Activated naive CD4-positive, alpha-beta T cell treated with anti-CD3 and anti-CD28 coated beads, Interleukin-2, amount 10 ng/mL, durations not matched to agents 7 days and 5 days (primary cell): ENCODE data around the gene AMY2A.
"Not testable (repeated sequence)": the region's sequence is repeated elsewhere in the genome, so short reads cannot be mapped to it uniquely, and the experiment has no call there.

Experiments used
- CTCF ChIA-PET: fragments of 350-600 bp; sonication (Branson Sonifier 250); formaldehyde crosslinking; loops from one replicate; lab custom pipeline; 2021; ENCODE audit warnings: antibody characterized with exemption; lab: Charles Lee
- DNase-seq: peaks from one replicate; pipeline ENCODE4 v3.0.0-alpha.2; 2020
- H3K27ac Mint-ChIP-seq: one replicate; pipeline ENCODE4 v1.8.0; 2021; ENCODE audit warnings: mild to moderate bottlenecking, moderate library complexity, mixed read lengths
- H3K27me3 Mint-ChIP-seq: one replicate; pipeline ENCODE4 v1.8.0; 2021; ENCODE audit warnings: mild to moderate bottlenecking, mixed read lengths
- H3K36me3 Mint-ChIP-seq: one replicate; pipeline ENCODE4 v1.8.0; 2021; ENCODE audit warnings: mixed read lengths
- H3K4me1 Mint-ChIP-seq: one replicate; pipeline ENCODE4 v1.8.0; 2021; ENCODE audit warnings: mixed read lengths
- H3K4me3 Mint-ChIP-seq: one replicate; pipeline ENCODE4 v1.8.0; 2021; ENCODE audit warnings: mild to moderate bottlenecking, moderate library complexity, mixed read lengths
- H3K9me3 Mint-ChIP-seq: one replicate; pipeline ENCODE4 v1.8.0; 2021; ENCODE audit warnings: mixed read lengths

AMY2A gene

DNA sequence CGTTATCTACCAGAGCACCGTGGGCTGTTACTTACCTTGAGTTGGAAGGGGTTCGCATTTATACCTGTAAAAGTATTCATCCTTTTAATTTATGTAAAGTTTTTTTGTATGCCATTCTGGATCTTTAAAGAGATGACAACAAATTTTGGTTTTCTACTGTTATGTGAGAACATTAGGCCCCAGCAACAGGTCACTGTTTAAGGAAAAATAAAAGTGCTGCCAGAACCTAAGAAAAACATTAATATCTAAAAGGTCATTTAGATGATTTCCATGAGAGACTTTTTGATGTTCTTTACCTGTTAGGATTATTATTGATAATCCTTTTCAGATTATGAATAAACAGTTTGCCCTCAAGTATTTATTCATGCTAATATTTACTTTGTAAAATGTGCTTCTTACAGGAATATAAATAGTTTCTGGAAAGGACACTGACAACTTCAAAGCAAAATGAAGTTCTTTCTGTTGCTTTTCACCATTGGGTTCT is at the start of gene AMY2A:
AMY2A (plus strand) TSS at position 434 of the 484 bp plus-strand sequence; CDS start at position 448, 14 bp downstream.
- H3K9me3 Mint-ChIP-seq, H3K27me3 Mint-ChIP-seq, H3K27ac Mint-ChIP-seq, H3K4me3 Mint-ChIP-seq, H3K4me1 Mint-ChIP-seq, CTCF ChIA-PET, DNase-seq, H3K36me3 Mint-ChIP-seq: not testable (repeated sequence)

DNA sequence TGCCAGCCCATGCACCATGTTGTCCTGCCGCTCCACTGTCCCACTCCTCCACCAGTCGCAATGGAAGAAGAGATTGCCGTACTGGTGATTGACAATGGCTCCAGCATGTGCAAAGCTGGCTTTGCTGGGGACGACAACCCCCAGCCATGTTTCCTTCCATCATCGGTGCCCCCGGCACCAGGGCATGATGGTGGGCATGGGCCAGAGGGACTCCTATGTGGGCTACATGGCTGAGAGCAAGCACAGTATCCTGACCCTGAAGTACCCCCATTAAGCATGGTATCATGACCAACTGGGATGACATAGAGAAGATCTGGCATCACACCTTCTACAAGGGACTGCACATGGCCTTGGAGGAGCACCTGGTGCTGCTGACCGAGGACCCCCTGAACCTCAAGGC is 47.7 kb upstream of the AMY2A start:
- DNase-seq, result no peak
- Mint-ChIP-seq H3K4me1 (no peaks in the 10 kb centered on the region), H3K4me3 (no peak overlapping the region), H3K9me3 (no peaks in the 10 kb centered on the region), H3K36me3 (no peaks in the 10 kb centered on the region), H3K27me3 (no peaks in the 10 kb centered on the region), H3K27ac (no peak overlapping the region)
- CTCF ChIA-PET, result no interaction called here

DNA sequence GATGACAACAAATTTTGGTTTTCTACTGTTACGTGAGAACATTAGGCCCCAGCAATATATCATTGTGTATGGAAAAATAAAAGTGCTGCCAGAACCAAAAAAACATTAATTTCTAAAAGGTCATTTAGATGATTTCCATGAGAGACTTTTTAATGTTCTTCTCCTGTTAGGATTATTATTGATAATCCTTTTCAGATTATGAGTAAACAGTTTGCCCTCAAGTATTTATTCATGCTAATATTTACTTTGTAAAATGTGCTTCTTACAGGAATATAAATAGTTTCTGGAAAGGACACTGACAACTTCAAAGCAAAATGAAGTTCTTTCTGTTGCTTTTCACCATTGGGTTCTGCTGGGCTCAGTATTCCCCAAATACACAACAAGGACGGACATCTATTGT is 45.9 kb upstream of the AMY2A start, which contains the start of gene AMY2B:
AMY2B (plus strand) TSS at position 301 of the 400 bp plus-strand sequence; CDS start at position 315, 14 bp downstream.
- H3K27ac Mint-ChIP-seq, H3K27me3 Mint-ChIP-seq, H3K36me3 Mint-ChIP-seq: not testable (repeated sequence)

DNA sequence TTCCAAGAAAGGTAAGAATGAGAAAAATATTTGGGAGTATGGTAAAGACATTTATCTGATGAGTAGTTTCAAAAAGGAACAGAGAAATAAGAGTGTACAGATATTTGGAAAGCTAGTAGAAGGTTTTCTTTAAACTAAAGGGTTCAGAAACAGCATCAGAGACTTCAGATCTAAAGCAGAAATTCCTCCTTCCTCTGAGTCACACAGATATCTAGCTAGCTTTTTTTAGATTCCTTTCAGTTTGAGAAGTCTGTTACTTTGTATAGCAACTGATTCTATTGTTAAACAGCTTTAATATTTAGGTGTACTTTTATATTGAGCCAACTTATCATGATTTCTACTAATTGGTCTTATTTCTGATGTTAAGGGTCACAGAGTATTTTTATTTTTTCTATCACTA is 41.2 kb upstream of the AMY2A start:
- no peaks in the 10 kb centered on the region for H3K9me3 Mint-ChIP-seq
- no peaks in the 10 kb centered on the region for H3K27me3 Mint-ChIP-seq
- no peaks in the 10 kb centered on the region for H3K36me3 Mint-ChIP-seq
- DNase-seq, result no peak
- no peaks in the 10 kb centered on the region for H3K4me1 Mint-ChIP-seq
- CTCF ChIA-PET, result no interaction called here
- no peak overlapping the region for H3K27ac Mint-ChIP-seq
- no peak overlapping the region for H3K4me3 Mint-ChIP-seq

More for the DNA sequence above, 45.9 kb upstream of the AMY2A start, which contains the start of gene AMY2B:
- CTCF ChIA-PET, DNase-seq, H3K4me1 Mint-ChIP-seq, H3K9me3 Mint-ChIP-seq, H3K4me3 Mint-ChIP-seq: not testable (repeated sequence)

DNA sequence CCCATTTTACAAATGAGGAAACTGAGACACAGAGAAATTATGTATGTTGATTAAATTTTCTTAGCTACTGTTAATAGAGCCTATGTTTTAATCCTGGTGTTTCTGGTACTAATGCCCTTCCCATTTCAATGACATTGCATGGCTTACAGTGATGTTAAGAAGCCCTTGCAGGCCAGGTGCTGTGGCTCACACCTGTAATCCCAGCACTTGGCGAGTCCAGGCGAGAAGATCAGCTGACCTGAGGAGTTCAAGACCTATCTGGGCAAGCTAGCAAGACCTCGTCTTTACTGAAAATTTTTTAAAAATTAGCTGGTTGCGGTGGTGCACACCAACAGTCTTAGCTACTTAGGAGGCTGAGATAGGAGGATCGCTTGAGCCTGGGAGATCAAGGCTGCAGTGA is 40.4 kb upstream of the AMY2A start:
- H3K36me3 Mint-ChIP-seq, DNase-seq, H3K4me3 Mint-ChIP-seq, CTCF ChIA-PET, H3K4me1 Mint-ChIP-seq, H3K9me3 Mint-ChIP-seq, H3K27ac Mint-ChIP-seq, H3K27me3 Mint-ChIP-seq: not testable (repeated sequence)

DNA sequence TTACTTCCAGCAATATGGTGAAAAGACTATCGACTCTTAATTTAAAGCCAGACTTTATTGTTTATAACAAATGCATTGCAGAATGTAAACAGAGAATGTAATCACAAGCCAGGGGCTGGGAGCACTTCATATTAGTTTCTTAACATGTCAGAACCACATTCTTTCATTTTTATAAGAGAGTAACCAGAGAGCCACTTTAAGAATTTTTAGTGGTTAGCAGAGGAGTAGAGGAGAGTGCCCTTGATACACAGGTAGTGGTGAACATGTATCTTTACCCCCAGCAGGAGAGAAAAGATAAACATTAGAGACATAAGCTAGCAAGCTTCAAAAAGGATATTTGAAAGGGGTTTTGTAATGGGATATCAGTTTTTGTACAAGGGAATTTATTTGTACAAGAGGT is 34.8 kb upstream of the AMY2A start:
- Mint-ChIP-seq H3K4me3 (no peak overlapping the region), H3K9me3 (no peaks in the 10 kb centered on the region), H3K27me3 (no peaks in the 10 kb centered on the region), H3K4me1 (no peaks in the 10 kb centered on the region), H3K27ac (no peak overlapping the region), H3K36me3 (no peaks in the 10 kb centered on the region)
- DNase-seq, result no peak
- CTCF ChIA-PET, result interaction anchor here (0.6 kb wide), 1 partner anchor 11 kb away, joined by 3 read pairs; no protein-coding TSS in a partner anchor

DNA sequence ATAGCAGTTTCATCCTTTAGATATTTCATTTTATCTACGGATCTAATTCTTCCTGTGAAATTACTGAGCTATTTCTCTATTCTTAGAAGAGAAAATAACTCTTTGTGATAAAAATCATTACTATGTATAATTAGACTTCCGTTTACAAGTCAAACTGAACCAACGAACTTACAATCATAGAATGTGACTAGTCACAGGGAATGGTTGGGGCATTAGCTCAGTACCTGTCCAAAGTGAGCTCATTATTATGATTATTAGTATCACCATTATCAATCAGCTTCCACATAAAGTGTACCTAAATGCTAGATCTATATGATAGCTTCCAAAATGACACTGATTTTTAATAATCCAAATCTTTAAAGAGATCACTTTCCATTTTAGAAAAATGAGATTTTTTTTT is 33.3 kb upstream of the AMY2A start:
- H3K9me3 Mint-ChIP-seq, result peaks cover 4% of the 10 kb centered on the region
- no peak for DNase-seq
- no peak overlapping the region for H3K27ac Mint-ChIP-seq
- no peak overlapping the region for H3K4me3 Mint-ChIP-seq
- CTCF ChIA-PET, result no interaction called here
- H3K27me3 Mint-ChIP-seq, result no peaks in the 10 kb centered on the region
- no peaks in the 10 kb centered on the region for H3K4me1 Mint-ChIP-seq
- no peaks in the 10 kb centered on the region for H3K36me3 Mint-ChIP-seq

DNA sequence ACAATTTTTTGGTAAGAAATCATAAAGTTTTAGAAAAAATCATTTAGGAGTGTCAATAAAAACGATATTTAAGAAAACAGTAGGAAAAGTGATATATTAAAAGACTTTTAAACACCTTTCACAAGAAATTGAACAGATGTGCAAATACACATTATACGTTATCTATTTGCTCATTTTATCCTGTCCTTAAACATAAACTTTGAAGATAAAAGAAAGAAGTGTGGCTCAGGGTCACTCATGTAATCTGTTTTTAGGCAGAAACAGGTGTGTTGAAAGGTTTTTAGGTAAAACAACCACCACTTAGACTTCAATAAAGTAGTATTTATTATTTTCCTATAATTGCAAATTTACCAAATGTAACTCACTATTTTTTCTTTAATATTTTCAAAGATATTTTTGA is 32.7 kb upstream of the AMY2A start:
- no peaks in the 10 kb centered on the region for H3K36me3 Mint-ChIP-seq
- DNase-seq, result no peak
- no peak overlapping the region for H3K27ac Mint-ChIP-seq
- no peak overlapping the region for H3K4me3 Mint-ChIP-seq
- H3K4me1 Mint-ChIP-seq, result no peaks in the 10 kb centered on the region
- CTCF ChIA-PET, result no interaction called here
- H3K9me3 Mint-ChIP-seq, result peaks cover 8% of the 10 kb centered on the region
- no peaks in the 10 kb centered on the region for H3K27me3 Mint-ChIP-seq

DNA sequence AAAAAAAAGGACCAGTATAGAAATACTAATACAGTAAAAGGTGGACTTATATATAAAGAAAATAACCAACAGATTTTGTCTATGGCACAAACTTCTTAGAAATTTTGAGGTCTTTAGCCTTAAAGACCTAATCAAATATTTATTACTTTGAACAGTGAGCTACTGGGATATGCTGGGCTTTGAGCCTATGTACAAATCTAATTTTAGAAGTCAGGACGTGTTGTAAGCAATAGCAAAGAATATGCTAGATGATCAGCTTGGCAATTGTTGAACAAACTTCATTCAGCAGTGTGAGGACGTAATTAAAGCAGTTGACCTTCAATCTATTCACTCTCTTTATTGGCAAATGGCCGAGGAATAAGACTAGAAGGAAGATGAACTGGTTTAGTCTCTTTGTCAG is 14.5 kb upstream of the AMY2A start:
- CTCF ChIA-PET, H3K4me1 Mint-ChIP-seq, DNase-seq: not testable (repeated sequence)

DNA sequence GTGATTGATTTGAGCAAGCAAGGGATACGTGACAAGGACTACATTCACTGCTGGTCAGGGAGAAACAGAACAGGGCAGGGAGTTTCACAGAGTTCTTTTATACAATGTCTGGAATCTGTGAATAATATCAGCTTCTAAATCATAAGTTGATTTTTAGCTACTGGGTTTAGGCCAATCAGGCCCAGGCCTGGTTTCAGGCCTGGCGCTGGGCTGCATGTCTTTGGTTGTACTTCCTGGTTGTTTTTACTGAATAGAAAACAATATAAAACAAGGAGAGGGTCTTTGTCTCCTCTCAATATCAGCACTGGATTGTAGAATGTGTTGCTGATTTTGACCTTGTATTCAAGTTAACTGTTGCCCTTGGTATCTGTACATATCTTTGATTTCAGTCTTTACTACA is 865 bp upstream of the AMY2A start:
- Mint-ChIP-seq H3K27me3 (no peaks in the 10 kb centered on the region), H3K4me3 (no peak overlapping the region), H3K4me1 (no peaks in the 10 kb centered on the region), H3K27ac (no peak overlapping the region), H3K9me3 (no peaks in the 10 kb centered on the region), H3K36me3 (no peaks in the 10 kb centered on the region)
- CTCF ChIA-PET, result no interaction called here
- no peak for DNase-seq

More for the DNA sequence above, 14.5 kb upstream of the AMY2A start:
- not testable (repeated sequence) for H3K27me3 Mint-ChIP-seq, H3K27ac Mint-ChIP-seq, H3K9me3 Mint-ChIP-seq, H3K36me3 Mint-ChIP-seq, H3K4me3 Mint-ChIP-seq

DNA sequence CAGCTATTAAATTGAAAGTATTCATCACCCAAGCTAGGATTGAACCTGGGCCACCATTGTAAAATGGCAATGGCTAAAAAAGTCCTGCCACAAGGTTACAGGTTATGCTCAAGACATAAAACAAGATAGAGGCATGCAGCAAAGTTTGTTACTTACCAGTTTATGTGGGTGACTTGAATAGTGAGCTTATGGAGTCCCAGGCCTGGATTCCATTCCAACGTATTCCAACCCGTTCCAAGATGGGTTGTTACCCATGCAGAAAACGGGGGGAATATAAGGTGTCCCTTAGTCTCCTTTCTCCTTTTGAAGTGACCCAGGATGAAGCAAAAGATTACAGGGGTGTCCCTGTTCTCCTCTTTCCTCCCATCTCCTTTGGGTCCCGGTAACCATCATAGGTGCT is 10.2 kb downstream of the AMY2A start:
- H3K9me3 Mint-ChIP-seq, H3K27me3 Mint-ChIP-seq, H3K4me1 Mint-ChIP-seq, H3K4me3 Mint-ChIP-seq, DNase-seq, CTCF ChIA-PET, H3K36me3 Mint-ChIP-seq, H3K27ac Mint-ChIP-seq: not testable (repeated sequence)

DNA sequence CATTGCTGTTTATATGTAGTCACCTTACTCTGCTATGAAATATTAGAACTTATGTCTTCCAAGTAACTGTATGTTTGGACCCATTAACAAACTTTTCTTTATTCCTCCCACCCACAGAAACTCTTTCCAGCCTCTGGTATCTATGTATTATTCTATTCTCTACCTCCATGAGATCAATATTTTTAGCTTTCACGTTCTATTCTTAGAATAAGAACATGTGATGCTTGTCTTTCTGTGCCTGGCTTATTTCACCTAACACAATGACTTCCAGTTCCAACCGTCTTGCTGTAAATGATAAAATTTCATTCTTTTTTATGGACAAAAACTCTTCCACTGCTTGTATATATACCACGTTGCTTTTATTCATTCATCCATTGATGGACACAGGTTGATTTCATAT is 24.0 kb downstream of the AMY2A start:
- H3K36me3 Mint-ChIP-seq, H3K4me1 Mint-ChIP-seq, DNase-seq, H3K9me3 Mint-ChIP-seq, H3K27ac Mint-ChIP-seq, H3K4me3 Mint-ChIP-seq, CTCF ChIA-PET, H3K27me3 Mint-ChIP-seq: not testable (repeated sequence)

DNA sequence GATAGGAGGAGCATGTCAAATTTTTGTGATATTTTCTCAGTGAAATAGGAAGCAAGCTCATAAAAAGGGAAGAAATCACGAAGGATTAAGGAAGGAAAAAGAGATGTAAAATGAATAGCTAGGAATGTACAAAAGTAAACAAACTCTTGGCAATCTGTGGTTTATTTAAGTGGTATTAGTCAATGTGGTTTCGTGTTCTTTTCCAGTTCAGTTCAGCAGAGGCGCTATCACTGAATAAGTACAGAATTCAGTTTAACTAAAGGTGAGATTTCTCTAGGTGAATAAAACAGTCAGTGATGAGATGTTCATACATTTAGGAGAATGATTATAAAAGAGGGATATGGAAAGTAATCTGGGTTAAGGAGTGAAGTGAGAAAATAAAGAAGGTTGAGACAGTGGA is 26.7 kb downstream of the AMY2A start:
- H3K36me3 Mint-ChIP-seq, H3K4me3 Mint-ChIP-seq, DNase-seq, H3K27ac Mint-ChIP-seq, H3K9me3 Mint-ChIP-seq, H3K4me1 Mint-ChIP-seq, CTCF ChIA-PET, H3K27me3 Mint-ChIP-seq: not testable (repeated sequence)

DNA sequence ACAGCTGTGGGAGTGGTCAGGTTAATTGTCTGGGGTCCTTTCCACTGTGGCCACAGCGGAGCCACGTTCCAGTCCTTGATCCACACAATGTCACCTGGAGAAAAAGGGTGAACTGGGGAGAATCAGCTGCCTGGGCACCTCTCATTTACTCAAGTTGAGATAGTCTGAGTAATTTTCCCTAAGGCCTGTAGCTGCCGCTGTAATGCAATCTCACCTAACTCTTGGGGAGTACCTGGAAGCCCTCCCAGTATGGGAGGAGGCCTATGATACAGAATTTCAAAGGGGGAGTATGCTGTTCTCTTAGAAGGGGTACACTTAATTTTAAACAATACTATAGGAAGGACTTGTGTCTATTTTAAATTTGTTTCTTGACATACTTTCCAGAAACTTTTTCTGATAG is 33.1 kb downstream of the AMY2A start:
- H3K9me3 Mint-ChIP-seq, H3K4me3 Mint-ChIP-seq, H3K4me1 Mint-ChIP-seq, H3K27ac Mint-ChIP-seq, H3K27me3 Mint-ChIP-seq, H3K36me3 Mint-ChIP-seq, DNase-seq, CTCF ChIA-PET: not testable (repeated sequence)

DNA sequence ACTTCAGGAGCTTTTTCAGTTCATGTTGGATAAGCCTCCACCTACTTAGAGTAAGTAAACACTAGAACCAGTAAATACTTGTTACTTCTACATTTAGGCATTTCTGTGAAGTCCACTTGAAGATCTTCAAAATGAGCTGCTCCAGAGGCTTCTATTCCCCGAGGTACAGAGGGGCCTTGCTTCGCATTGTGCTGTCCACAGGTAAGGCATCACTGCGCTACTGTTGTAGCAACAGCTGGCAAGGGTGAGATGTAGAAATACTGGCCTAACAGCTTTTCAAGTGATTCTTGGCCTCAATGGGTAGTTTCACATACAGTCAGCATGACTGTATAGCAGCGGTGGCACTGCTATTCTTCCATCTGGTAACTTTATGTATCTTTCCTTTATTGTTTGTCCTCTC is 33.7 kb downstream of the AMY2A start:
- H3K4me1 Mint-ChIP-seq, H3K9me3 Mint-ChIP-seq, H3K4me3 Mint-ChIP-seq, DNase-seq, H3K27ac Mint-ChIP-seq, H3K36me3 Mint-ChIP-seq, CTCF ChIA-PET, H3K27me3 Mint-ChIP-seq: not testable (repeated sequence)

DNA sequence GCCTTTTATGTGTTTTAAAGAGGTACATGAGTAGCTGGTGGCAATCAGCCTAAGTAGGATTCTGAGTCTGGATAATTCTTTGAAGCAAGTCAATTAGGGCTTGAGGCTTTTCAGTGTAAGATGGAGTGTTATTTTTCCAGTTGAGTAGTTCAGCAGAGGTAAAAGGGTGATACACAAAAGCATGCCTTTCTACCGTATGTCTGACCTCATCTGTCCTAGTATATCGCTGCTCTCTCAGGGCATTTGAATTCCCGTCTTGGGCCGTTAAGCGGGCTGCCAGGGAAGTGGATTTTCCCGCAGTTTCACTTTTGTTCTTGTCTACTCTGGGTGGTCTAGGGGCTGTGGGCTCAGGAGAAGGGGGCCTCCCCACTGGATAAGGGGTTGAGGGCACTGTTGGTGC is 36.9 kb downstream of the AMY2A start:
- H3K4me3 Mint-ChIP-seq, H3K36me3 Mint-ChIP-seq, H3K9me3 Mint-ChIP-seq, DNase-seq, H3K4me1 Mint-ChIP-seq, H3K27me3 Mint-ChIP-seq, CTCF ChIA-PET, H3K27ac Mint-ChIP-seq: not testable (repeated sequence)
